NB4 (cell line): Measurements from ENCODE around the gene CAMK2B.

Experiments used
- MAX ChIP-seq: IDR thresholded peaks from 2 replicates; pipeline ENCODE4 v1.6.1; 2011; ENCODE audit warnings: low read depth, low read length
- MYC ChIP-seq: IDR thresholded peaks from 2 replicates; pipeline ENCODE4 v1.6.1; 2011; ENCODE audit warnings: low read depth, low read length
- POLR2A ChIP-seq: IDR thresholded peaks from 2 replicates; pipeline ENCODE4 v1.6.1; 2011; ENCODE audit warnings: mild to moderate bottlenecking; ENCODE audit not compliant: insufficient read length; ENCODE audit errors: extremely low read depth
- TF ChIP-seq, protein P1 (sequence below): IDR thresholded peaks from one replicate; pipeline ENCODE4 v1.5.1; 2012; ENCODE audit warnings: low read depth, low read length

DNA sequence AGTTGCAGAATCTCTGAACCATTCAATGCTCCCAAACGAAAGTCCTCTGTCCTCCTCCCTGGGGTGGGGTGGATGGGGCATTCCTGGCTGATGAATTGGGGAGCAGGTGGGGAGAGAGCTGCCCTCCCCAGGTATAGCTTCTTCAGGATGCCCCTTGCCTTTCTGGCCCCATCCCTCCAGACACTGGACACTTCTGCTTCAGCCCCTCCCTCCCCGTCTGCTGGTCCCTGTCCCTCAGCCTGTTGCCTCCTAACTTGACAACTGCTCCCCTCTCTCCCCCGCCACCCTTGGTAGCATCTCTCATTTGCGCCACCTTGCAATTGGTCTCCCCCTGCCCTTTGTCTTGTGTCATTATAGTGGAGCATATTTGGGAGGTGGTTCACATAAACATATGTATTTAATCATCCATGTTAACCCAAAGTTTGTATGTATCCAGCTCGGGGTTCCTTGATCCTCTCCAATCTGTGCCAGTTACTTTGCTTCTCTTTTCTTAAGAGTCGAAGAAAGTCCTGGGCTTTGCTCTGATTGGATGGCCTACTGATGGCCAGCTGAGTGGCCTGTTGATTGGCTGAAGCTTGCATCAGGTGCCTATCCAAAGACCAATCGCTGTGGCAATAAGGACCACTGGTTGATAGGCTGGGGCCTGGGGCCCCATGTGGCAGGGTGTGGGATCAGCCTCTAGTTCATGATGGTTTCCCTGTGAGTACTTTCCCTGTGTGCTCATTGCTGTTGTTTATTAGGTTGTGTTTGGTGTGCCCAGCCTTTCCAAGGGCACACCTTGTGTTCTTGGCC, 132.2 kb downstream of the CAMK2B start:
- TF ChIP-seq POLR2A (no peak), MAX (no peak), MYC (no peak)
- TF ChIP-seq, protein P1, sequence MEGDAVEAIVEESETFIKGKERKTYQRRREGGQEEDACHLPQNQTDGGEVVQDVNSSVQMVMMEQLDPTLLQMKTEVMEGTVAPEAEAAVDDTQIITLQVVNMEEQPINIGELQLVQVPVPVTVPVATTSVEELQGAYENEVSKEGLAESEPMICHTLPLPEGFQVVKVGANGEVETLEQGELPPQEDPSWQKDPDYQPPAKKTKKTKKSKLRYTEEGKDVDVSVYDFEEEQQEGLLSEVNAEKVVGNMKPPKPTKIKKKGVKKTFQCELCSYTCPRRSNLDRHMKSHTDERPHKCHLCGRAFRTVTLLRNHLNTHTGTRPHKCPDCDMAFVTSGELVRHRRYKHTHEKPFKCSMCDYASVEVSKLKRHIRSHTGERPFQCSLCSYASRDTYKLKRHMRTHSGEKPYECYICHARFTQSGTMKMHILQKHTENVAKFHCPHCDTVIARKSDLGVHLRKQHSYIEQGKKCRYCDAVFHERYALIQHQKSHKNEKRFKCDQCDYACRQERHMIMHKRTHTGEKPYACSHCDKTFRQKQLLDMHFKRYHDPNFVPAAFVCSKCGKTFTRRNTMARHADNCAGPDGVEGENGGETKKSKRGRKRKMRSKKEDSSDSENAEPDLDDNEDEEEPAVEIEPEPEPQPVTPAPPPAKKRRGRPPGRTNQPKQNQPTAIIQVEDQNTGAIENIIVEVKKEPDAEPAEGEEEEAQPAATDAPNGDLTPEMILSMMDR: no peak
